ENCODE measurements around the gene VWA8.

The VWA8 gene

DNA sequence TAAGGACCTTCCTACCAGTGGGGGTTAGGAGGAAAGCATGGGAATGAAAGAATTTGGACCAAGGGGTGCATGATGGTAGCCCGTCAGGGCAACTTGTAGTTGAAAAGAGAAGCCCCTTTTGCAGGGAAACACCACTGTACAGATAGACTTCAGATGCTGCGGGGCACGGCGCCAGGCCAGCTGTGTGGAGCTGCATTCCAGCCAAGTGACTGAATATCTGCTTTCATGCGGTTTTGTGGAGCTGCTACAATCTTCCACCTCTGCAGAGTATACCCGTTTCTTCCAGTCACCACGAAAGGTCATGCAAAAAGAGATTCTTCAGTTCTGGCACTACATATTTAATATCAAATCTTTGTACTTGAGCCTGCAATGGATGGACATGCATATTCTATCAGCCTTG, 398.8 kb downstream of the VWA8 start:
- Histone ChIP-seq H3K9ac (no peak overlapping the region), H4K20me1 (ENCODE audit: insufficient read depth) (no peaks in the 10 kb centered on the region), H3K27ac (no peak overlapping the region), H3K36me3 (ENCODE audit: insufficient read depth) (no peaks in the 10 kb centered on the region), H2AFZ (ENCODE audit: low read depth) (no peak overlapping the region), H3K4me1 (ENCODE audit: low read depth, poor library complexity, severe bottlenecking) (no peaks in the 10 kb centered on the region), H3K4me2 (no peak overlapping the region), H3K4me3 (IDR thresholded peaks at IDR 0.05; ENCODE audit: insufficient read depth, low read depth, low read length) (no peak overlapping the region), H3K79me2 (ENCODE audit: insufficient read depth, low read depth) (no peaks in the 10 kb centered on the region), H3K27me3 (ENCODE audit: insufficient read depth, low read depth) (no peaks in the 10 kb centered on the region)
- no peak for TF ChIP-seq CTCF (conservative IDR thresholded peaks at IDR 0.05; ENCODE audit: low read depth, low read length)

DNA sequence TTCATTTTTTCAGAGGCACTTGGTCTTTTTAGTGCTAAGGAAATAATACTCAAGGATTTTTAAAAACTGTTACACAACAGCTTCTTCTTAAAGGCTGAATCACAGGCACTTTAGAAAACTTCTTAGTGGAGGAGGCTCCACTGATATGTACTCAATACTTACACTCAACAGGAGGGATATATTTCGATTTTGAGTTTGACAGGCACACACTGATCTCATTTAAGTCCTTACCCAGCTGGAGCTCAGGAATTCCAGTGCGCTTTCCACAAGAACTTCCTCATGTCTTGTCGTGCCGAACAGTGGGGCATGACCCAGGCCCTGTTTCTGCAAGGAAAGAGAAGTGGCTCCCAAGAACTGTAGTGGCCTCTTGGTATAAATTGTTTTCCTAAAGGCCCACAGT, 399.7 kb downstream of the VWA8 start:
- Histone ChIP-seq H3K9ac (no peak overlapping the region), H2AFZ (ENCODE audit: low read depth) (no peak overlapping the region), H3K4me2 (no peak overlapping the region), H3K4me1 (ENCODE audit: low read depth, poor library complexity, severe bottlenecking) (no peaks in the 10 kb centered on the region), H4K20me1 (ENCODE audit: insufficient read depth) (no peaks in the 10 kb centered on the region), H3K4me3 (IDR thresholded peaks at IDR 0.05; ENCODE audit: insufficient read depth, low read depth, low read length) (no peak overlapping the region), H3K27ac (no peak overlapping the region), H3K79me2 (ENCODE audit: insufficient read depth, low read depth) (no peaks in the 10 kb centered on the region), H3K36me3 (ENCODE audit: insufficient read depth) (no peaks in the 10 kb centered on the region), H3K27me3 (ENCODE audit: insufficient read depth, low read depth) (no peaks in the 10 kb centered on the region)
- no peak for TF ChIP-seq CTCF (conservative IDR thresholded peaks at IDR 0.05; ENCODE audit: low read depth, low read length)

DNA sequence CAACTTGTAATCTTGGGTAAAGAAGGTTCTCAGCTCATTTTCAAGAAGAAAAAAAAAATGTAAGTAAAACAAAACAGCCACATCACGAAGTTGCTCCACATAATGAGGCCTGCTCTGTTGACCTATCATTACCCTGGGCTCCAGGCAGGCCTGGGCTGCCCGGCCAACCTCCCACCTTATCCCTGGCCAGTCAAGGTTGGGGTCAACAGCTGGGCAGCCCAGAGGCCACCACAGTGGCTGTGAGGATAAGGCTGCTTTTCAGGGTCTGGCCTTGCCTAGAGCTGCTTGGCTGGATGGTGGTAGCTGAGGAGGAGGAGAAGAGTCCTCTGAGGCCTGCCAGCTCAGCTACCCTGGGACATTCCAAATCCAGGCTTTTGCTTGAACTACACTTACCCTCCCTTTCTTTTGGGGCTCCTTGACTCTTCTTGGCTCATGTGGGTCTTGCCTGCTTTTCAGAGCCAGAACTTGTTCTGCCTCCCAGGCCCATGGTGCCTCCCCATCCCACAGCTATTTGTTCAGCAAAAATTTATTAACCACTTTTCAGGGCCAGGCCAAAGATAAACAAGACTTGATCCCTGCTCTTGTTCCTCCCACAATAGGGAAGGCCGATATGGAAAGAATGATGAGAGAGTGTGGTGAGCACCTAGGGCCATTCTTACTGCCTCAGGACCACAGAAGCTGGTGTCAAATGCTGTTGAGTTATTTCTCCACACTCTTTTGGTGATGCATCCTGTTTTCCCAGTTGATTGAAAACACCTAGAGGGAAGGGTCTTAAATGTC, 401.9 kb downstream of the VWA8 start:
- H3K4me2 ChIP-seq: no peak overlapping the region
- no peak overlapping the region for H2AFZ ChIP-seq (ENCODE audit: low read depth)
- H3K79me2 ChIP-seq (ENCODE audit: insufficient read depth, low read depth): no peaks in the 10 kb centered on the region
- TF ChIP-seq CTCF (conservative IDR thresholded peaks at IDR 0.05; ENCODE audit: low read depth, low read length): no peak
- no peak overlapping the region for H3K4me3 ChIP-seq (IDR thresholded peaks at IDR 0.05; ENCODE audit: insufficient read depth, low read depth, low read length)
- H3K4me1 ChIP-seq (ENCODE audit: low read depth, poor library complexity, severe bottlenecking): no peaks in the 10 kb centered on the region
- H3K27me3 ChIP-seq (ENCODE audit: insufficient read depth, low read depth): no peaks in the 10 kb centered on the region
- H3K9ac ChIP-seq: no peak overlapping the region
- H4K20me1 ChIP-seq (ENCODE audit: insufficient read depth): no peaks in the 10 kb centered on the region
- H3K27ac ChIP-seq: no peak overlapping the region
- H3K36me3 ChIP-seq (ENCODE audit: insufficient read depth): no peaks in the 10 kb centered on the region

- H3K4me1 ChIP-seq (ENCODE audit: low read depth, poor library complexity, severe bottlenecking): no peaks in the 10 kb centered on the region
- no peak overlapping the region for H3K4me2 ChIP-seq
- H3K27ac ChIP-seq: no peak overlapping the region
- no peak overlapping the region for H2AFZ ChIP-seq (ENCODE audit: low read depth)
- H3K9ac ChIP-seq: no peak overlapping the region
- no peak overlapping the region for H3K4me3 ChIP-seq (IDR thresholded peaks at IDR 0.05; ENCODE audit: insufficient read depth, low read depth, low read length)
- H4K20me1 ChIP-seq (ENCODE audit: insufficient read depth): no peaks in the 10 kb centered on the region
- no peak for TF ChIP-seq CTCF (conservative IDR thresholded peaks at IDR 0.05; ENCODE audit: low read depth, low read length)
- H3K36me3 ChIP-seq (ENCODE audit: insufficient read depth): no peaks in the 10 kb centered on the region
- no peaks in the 10 kb centered on the region for H3K79me2 ChIP-seq (ENCODE audit: insufficient read depth, low read depth)
- no peaks in the 10 kb centered on the region for H3K27me3 ChIP-seq (ENCODE audit: insufficient read depth, low read depth)
Measured at GRCh38 chr13:41557719-41558118, 403.2 kb downstream of the VWA8 start.

Data from KMS-11 (cell line).